Endothelial cell of umbilical vein (primary cell): ENCODE measurements around the gene SPG7. TPM values are rescaled to one million over a fixed set of nuclear protein-coding genes. Genes with fewer than 3 reads are reported as not detected.

Source experiments
- BruUV-seq: library from RNA; stranded (reverse); fragments of 400-500 nt; replicated peaks from 2 replicates; lab custom pipeline; 2021; lab: Mats Ljungman, UMichigan
- CTCF ChIA-PET: fragments of 300-600, 350-600 bp; sonication (Branson Sonifier 250); formaldehyde crosslinking; loops from one replicate; lab custom pipeline; 2021; ENCODE audit warnings: antibody characterized with exemption, inconsistent platforms; lab: Charles Lee
- POLR2A ChIA-PET: fragments of 300-600, 350-600 bp; sonication (Branson Sonifier 250); formaldehyde crosslinking; loops from one replicate; lab custom pipeline; 2021; ENCODE audit warnings: antibody characterized with exemption, inconsistent platforms; lab: Charles Lee
- DNase-seq: peaks from one replicate; pipeline ENCODE4 v3.0.0-alpha.2; 2011; ENCODE audit warnings: low read depth, low spot score
- FAIRE-seq: peaks from 2 replicates; lab custom pipeline; 2011; peaks lifted over from hg19 to GRCh38; lab: Jason Lieb, UNC
- H2AFZ ChIP-seq: 2 replicates; pipeline ENCODE4 v1.6.0; 2012; ENCODE audit warnings: low read depth, low read length, control low read depth, inconsistent platforms
- H3K27ac ChIP-seq: 2 replicates; pipeline ENCODE4 v1.5.1; 2011; ENCODE audit warnings: low read depth, mild to moderate bottlenecking, control low read depth, low read length, moderate library complexity; ENCODE audit not compliant: insufficient read depth
- H3K27me3 ChIP-seq, 2 experiments: 2 replicates each; pipeline versions ENCODE4 v1.6.0 to v1.6.1; 2011; ENCODE audit warnings: low read length in 2 of 2, mixed read lengths in 1 of 2; ENCODE audit not compliant: control insufficient read depth in 2 of 2, insufficient read depth in 2 of 2
- H3K36me3 ChIP-seq, 2 experiments: 2 replicates in 1 of 2; 3 replicates in 1 of 2; pipeline ENCODE4 v1.5.1; 2011; ENCODE audit warnings: low read length in 2 of 2, mild to moderate bottlenecking in 1 of 2, moderate library complexity in 1 of 2; ENCODE audit not compliant: control insufficient read depth in 2 of 2, insufficient read depth in 2 of 2; ENCODE audit errors: extremely low read depth in 1 of 2
- H3K4me1 ChIP-seq: 3 replicates; pipeline ENCODE4 v1.5.1; 2011; ENCODE audit warnings: mild to moderate bottlenecking, low read length; ENCODE audit not compliant: control insufficient read depth, insufficient read depth; ENCODE audit errors: extremely low read depth
- H3K4me2 ChIP-seq: 2 replicates; pipeline ENCODE4 v1.6.1; 2011; ENCODE audit warnings: low read length, control low read depth, mixed read lengths; ENCODE audit not compliant: insufficient read depth
- H3K4me3 ChIP-seq, 3 experiments: fragments of 200-600 bp in 1 of 3; sonication (generic), shearing (Covaris generic) in 1 of 3; replicated peaks in 1 of 3; 2 replicates each; pipeline ENCODE4 v1.5.1; 2011 to 2016; ENCODE audit warnings: control low read depth in 3 of 3, low read length in 3 of 3, mild to moderate bottlenecking in 2 of 3, inconsistent platforms in 1 of 3, low read depth in 1 of 3, moderate library complexity in 1 of 3; ENCODE audit not compliant: insufficient read depth in 1 of 3
- H3K79me2 ChIP-seq: 2 replicates; pipeline ENCODE4 v1.6.0; 2012; ENCODE audit warnings: low read length, inconsistent platforms; ENCODE audit not compliant: control insufficient read depth, insufficient read depth
- H3K9ac ChIP-seq: replicated peaks from 2 replicates; pipeline ENCODE3; 2011; ENCODE audit warnings: low read length, control low read depth; ENCODE audit not compliant: insufficient read depth; ENCODE audit errors: extremely low read depth
- H3K9me1 ChIP-seq: replicated peaks from 3 replicates; pipeline ENCODE4 v1.6.0; 2011; ENCODE audit warnings: mild to moderate bottlenecking, low read length; ENCODE audit not compliant: control insufficient read depth, insufficient read depth; ENCODE audit errors: extremely low read depth
- H3K9me3 ChIP-seq: replicated peaks from 2 replicates; pipeline ENCODE4 v1.5.1; 2012; ENCODE audit warnings: low read length, inconsistent platforms; ENCODE audit not compliant: control insufficient read depth, insufficient read depth
- H4K20me1 ChIP-seq: replicated peaks from 2 replicates; pipeline ENCODE3; 2011; ENCODE audit warnings: mild to moderate bottlenecking, low read length; ENCODE audit not compliant: control insufficient read depth, insufficient read depth; ENCODE audit errors: extremely low read depth
- POLR2A ChIP-seq: IDR thresholded peaks from 2 replicates; pipeline ENCODE4 v1.6.1; 2012; ENCODE audit warnings: low read depth, mild to moderate bottlenecking, control low read depth, low read length
- POLR2AphosphoS5 ChIP-seq: IDR thresholded peaks from 2 replicates; pipeline ENCODE4 v1.6.1; 2012; ENCODE audit warnings: low read depth, mild to moderate bottlenecking, control low read depth, low read length, moderate library complexity; ENCODE audit not compliant: insufficient read depth
- dilution Hi-C: fragments of 300-500 bp; cut with MboI; formaldehyde crosslinking; loops from one replicate; pipeline ENCODE4 v1.15.0; 2019; ENCODE audit warnings: low sequenced_read_pairs; ENCODE audit not compliant: extremely low pct_ligation_motif_present
- intact Hi-C: fragments of 100-400 bp; cut with micrococcal nuclease; formaldehyde crosslinking; loops from one replicate; pipeline ENCODE4 v1.10.0; 2022
- polyA plus RNA-seq, 4 experiments: library from polyadenylated mRNA; depleted of rRNA in 3 of 4; stranded (reverse) in 3 of 4; unstranded in 1 of 4; fragments of >200 nt; gene quantifications; 2 replicates each; pipeline versions ENCODE4 v1.2.1 to v1.2.3, GENCODE V29; 2011 to 2012; ENCODE audit warnings: missing spikeins in 1 of 4
- small RNA-seq: library from RNA; depleted of rRNA; stranded (forward); fragments of <200 nt; gene quantifications from one replicate; pipeline ENCODE3, GENCODE V24; 2012; ENCODE audit warnings: low replicate concordance, low read depth; ENCODE audit not compliant: insufficient read depth, insufficient read length
- total RNA-seq: library from RNA; stranded (reverse); gene quantifications from 2 replicates; pipeline ENCODE4 v1.2.3, GENCODE V29; 2021

Gene SPG7
- total and polyA plus RNA-seq, 2 donors (not counting 3 experiments of a cell fraction or from before 2014, with no cell fraction given), result 90.2 to 146 TPM

- dilution Hi-C loops, result no loop called here
- Histone ChIP-seq H4K20me1 (no peaks in the 10 kb centered on the region), H3K27ac (no peak overlapping the region), H3K9me3 (no peaks in the 10 kb centered on the region), H3K9me1 (no peaks in the 10 kb centered on the region), H3K27me3 (no peaks in the 10 kb centered on the region), H3K4me2 (no peak overlapping the region), H3K79me2 (no peaks in the 10 kb centered on the region), H3K9ac (no peak overlapping the region), H3K4me1 (peaks cover 11% of the 10 kb centered on the region), H3K4me3 (no peak overlapping the region), H3K36me3 (no peaks in the 10 kb centered on the region), H2AFZ (no peak overlapping the region)
- no TSS peak for BruUV-seq
- no peak for TF ChIP-seq POLR2AphosphoS5
- TF ChIP-seq POLR2A, result no peak
- intact Hi-C loops, result no loop called here
- FAIRE-seq (no peak), DNase-seq (no peak)
- POLR2A ChIA-PET, result no interaction called here
- CTCF ChIA-PET, result interaction anchor here (2.5 kb wide), 1 partner anchor 10 kb away, joined by 10 read pairs; no protein-coding TSS in a partner anchor
Measured at GRCh38 chr16:89606006-89606405, 97.8 kb downstream of the SPG7 start.

Small RNA genes within 50 kb of the gene (small RNA-seq; reads per million reads assigned to genes)
- not detected for gene SNORD68

Other genes starting within 250 kb of the SPG7 start
- 184 and 191 TPM in 2 replicates for gene ANKRD11, start 17.8 kb upstream of the SPG7 start, total RNA-seq
- 49.5 and 55.8 TPM in 2 replicates for gene ANKRD11, start 17.8 kb upstream of the SPG7 start, polyA plus RNA-seq
- gene RPL13, start 52.3 kb downstream of the SPG7 start, total RNA-seq, result 1,463 and 1,769 TPM in 2 replicates
- 5,670 and 7,559 TPM in 2 replicates for gene RPL13, start 52.3 kb downstream of the SPG7 start, polyA plus RNA-seq
- 1.5 and 2.0 TPM in 2 replicates for gene CPNE7, start 67.4 kb downstream of the SPG7 start, total RNA-seq
- gene CPNE7, start 67.4 kb downstream of the SPG7 start, polyA plus RNA-seq, result 5.4 and 5.9 TPM in 2 replicates
- 0.44 and 0.60 TPM in 2 replicates for gene DPEP1, start 105.2 kb downstream of the SPG7 start, total RNA-seq
- 0.37 and 0.99 TPM in 2 replicates for gene DPEP1, start 105.2 kb downstream of the SPG7 start, polyA plus RNA-seq
- 83.9 and 86.3 TPM in 2 replicates for gene CHMP1A, start 149.3 kb downstream of the SPG7 start, total RNA-seq
- gene CHMP1A, start 149.3 kb downstream of the SPG7 start, polyA plus RNA-seq, result 101 and 110 TPM in 2 replicates
- gene SPATA33, start 149.4 kb downstream of the SPG7 start, total RNA-seq, result 11.4 and 13.7 TPM in 2 replicates
- 3.5 and 4.7 TPM in 2 replicates for gene SPATA33, start 149.4 kb downstream of the SPG7 start, polyA plus RNA-seq
- 84.0 and 99.9 TPM in 2 replicates for gene CDK10, start 178.3 kb downstream of the SPG7 start, total RNA-seq
- 74.5 and 83.8 TPM in 2 replicates for gene CDK10, start 178.3 kb downstream of the SPG7 start, polyA plus RNA-seq
- gene SPATA2L, start 193.3 kb downstream of the SPG7 start, total RNA-seq, result 7.4 and 8.7 TPM in 2 replicates
- gene SPATA2L, start 193.3 kb downstream of the SPG7 start, polyA plus RNA-seq, result 7.3 and 11.6 TPM in 2 replicates
- 15.5 and 18.3 TPM in 2 replicates for gene VPS9D1, start 212.5 kb downstream of the SPG7 start, total RNA-seq
- gene VPS9D1, start 212.5 kb downstream of the SPG7 start, polyA plus RNA-seq, result 17.3 and 19.0 TPM in 2 replicates
- 36.6 and 42.7 TPM in 2 replicates for gene ZNF276, start 213.1 kb downstream of the SPG7 start, total RNA-seq
- 40.0 and 41.6 TPM in 2 replicates for gene ZNF276, start 213.1 kb downstream of the SPG7 start, polyA plus RNA-seq